Bronchial epithelial cell (primary cell): ENCODE results near the gene ATG4A. TPM values are rescaled to one million over a fixed set of nuclear protein-coding genes. Genes with fewer than 3 reads are reported as not detected.

Source experiments
- DNase-seq: peaks from one replicate; pipeline ENCODE4 v3.0.0-alpha.2; 2010; ENCODE audit warnings: low read depth
- FAIRE-seq: peaks from 2 replicates; lab custom pipeline; 2011; peaks lifted over from hg19 to GRCh38; lab: Jason Lieb, UNC
- H3K27me3 ChIP-seq: 2 replicates; pipeline ENCODE4 v1.5.1; 2011; ENCODE audit warnings: low read length; ENCODE audit not compliant: control insufficient read depth, insufficient read depth
- H3K36me3 ChIP-seq: 2 replicates; pipeline ENCODE4 v1.5.1; 2011; ENCODE audit warnings: low read length; ENCODE audit not compliant: control insufficient read depth, insufficient read depth
- H3K4me3 ChIP-seq: 2 replicates; pipeline ENCODE4 v1.5.1; 2011; ENCODE audit warnings: mild to moderate bottlenecking, low read depth, low read length, control low read depth
- total RNA-seq: library from RNA; depleted of rRNA; stranded (reverse); fragments of >200 nt; gene quantifications from 2 replicates; pipeline ENCODE4 v1.2.1, GENCODE V29; 2014
- TF ChIP-seq, protein P1 (sequence below): IDR thresholded peaks from 2 replicates; pipeline ENCODE4 v1.5.1; 2011; ENCODE audit warnings: mild to moderate bottlenecking, moderate library complexity, low read length, control low read depth, inconsistent platforms; ENCODE audit not compliant: insufficient read depth, severe bottlenecking

ATG4A gene
- total RNA-seq, 1 donor from 2014 or later = 12.4 TPM

DNA sequence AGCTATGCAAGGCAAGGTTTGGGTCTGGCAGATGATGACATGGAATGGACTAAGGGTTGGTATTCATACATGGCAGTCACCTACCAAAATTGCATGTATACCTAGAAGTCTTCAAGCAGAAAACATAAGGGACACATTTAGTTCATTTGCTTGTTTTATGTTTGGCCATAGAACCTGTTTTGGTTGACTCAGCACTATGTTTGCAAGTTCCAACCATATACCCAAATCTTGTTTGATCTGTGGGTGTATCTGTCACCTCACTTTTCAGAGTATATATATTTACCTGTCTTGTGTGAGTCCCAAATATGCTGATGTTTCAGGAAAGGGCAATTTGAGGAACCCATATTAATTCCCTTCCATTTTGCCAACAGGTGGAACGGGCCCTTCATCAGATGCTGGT, 39.3 kb downstream of the ATG4A start:
- TF ChIP-seq, protein P1, sequence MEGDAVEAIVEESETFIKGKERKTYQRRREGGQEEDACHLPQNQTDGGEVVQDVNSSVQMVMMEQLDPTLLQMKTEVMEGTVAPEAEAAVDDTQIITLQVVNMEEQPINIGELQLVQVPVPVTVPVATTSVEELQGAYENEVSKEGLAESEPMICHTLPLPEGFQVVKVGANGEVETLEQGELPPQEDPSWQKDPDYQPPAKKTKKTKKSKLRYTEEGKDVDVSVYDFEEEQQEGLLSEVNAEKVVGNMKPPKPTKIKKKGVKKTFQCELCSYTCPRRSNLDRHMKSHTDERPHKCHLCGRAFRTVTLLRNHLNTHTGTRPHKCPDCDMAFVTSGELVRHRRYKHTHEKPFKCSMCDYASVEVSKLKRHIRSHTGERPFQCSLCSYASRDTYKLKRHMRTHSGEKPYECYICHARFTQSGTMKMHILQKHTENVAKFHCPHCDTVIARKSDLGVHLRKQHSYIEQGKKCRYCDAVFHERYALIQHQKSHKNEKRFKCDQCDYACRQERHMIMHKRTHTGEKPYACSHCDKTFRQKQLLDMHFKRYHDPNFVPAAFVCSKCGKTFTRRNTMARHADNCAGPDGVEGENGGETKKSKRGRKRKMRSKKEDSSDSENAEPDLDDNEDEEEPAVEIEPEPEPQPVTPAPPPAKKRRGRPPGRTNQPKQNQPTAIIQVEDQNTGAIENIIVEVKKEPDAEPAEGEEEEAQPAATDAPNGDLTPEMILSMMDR = no peak
- DNase-seq = no peak
- no peak for FAIRE-seq
- H3K36me3 ChIP-seq = peaks cover 1% of the 10 kb centered on the region
- H3K27me3 ChIP-seq = no peaks in the 10 kb centered on the region
- H3K4me3 ChIP-seq = no peak overlapping the region

DNA sequence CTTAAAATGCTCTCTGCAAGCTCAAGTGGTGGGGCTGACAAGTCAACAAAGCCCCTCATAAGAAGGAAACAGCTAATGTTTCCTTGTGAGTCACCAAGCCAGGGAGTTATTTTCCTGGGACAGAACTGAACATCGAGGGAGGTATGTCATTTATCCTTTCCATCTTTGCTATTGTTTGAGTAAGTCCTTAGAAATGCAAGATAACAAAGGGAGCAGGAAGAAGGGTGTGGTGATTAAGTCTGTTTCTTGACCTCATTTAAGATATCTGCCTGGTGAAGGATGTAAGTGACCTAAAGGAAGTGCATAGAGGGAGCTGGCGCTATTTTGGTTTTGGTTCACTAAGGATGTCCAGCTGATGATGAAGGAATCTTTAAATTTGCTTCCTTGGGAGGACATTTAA, 39.9 kb downstream of the ATG4A start:
- Histone ChIP-seq H3K4me3 (no peak overlapping the region), H3K36me3 (peaks cover 1% of the 10 kb centered on the region), H3K27me3 (no peaks in the 10 kb centered on the region)
- TF ChIP-seq, protein P1 = no peak
- no peak for FAIRE-seq
- peak; percentile 61 for DNase-seq

DNA sequence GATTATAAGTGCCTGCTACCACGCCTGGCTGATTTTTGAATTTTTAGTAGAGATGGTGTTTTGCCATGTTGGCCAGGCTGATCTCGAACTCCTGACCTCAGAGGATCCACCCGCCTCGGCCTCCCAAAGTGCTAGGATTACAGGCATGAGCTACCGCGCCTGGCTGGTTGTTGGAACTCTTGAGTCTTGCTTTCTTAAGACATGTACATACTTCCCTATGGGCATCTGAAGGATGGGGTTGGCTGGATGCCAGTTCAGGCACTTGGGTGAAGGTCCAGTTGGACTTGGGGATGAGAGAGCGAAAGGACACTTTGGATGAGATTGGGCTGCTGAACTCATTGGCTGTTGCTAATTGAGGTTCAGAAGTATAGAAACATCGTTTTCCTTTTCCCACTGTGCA, 40.5 kb downstream of the ATG4A start:
- Histone ChIP-seq H3K27me3 (no peaks in the 10 kb centered on the region), H3K36me3 (peaks cover 1% of the 10 kb centered on the region), H3K4me3 (no peak overlapping the region)
- TF ChIP-seq, protein P1 = no peak
- FAIRE-seq = no peak
- no peak for DNase-seq

DNA sequence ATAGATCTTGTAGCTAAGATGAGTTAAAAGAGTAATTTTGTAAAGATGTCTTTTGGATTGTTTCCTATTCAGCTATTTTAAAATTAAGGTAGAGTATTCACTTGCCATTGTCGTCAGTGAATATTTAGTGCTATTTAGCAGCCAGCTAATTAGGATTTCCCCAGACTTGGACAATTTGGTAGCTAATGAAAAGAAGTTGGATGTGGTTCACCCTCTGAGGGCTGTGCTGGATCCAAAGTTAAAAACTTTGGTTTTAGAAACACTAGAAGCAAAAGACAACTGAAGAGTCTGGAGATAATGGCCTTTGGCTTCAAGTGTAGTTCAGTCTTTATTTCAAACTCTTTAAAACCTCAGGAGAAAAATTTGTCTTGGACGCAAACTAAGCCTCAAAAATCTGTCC, 41.3 kb downstream of the ATG4A start:
- DNase-seq = no peak
- Histone ChIP-seq H3K27me3 (no peaks in the 10 kb centered on the region), H3K4me3 (no peak overlapping the region), H3K36me3 (peaks cover 1% of the 10 kb centered on the region)
- TF ChIP-seq, protein P1 = no peak
- no peak for FAIRE-seq

DNA sequence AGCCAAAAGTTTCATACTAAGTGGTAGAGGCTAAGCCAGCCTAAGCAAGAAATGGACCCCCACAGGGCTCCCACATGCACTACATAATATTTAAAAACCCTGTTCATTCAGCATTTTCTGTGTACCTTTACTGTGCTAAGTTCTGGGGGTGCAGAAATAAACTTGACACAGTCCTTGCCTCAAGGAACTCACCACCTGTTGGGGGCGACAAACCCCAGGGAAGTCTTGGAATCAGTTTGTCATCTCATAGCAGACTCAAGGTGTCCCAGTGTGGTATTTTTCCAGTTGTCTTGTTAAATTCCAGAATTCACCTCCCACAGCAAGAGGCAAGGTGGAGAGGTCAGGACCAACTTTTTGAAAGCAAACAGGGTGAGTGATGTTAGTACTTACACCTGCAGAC, 43.1 kb downstream of the ATG4A start:
- DNase-seq (no peak), FAIRE-seq (no peak)
- H3K36me3 ChIP-seq = peaks cover 1% of the 10 kb centered on the region
- H3K27me3 ChIP-seq = no peaks in the 10 kb centered on the region
- no peak overlapping the region for H3K4me3 ChIP-seq
- TF ChIP-seq, protein P1 = no peak
